ENCODE results near the gene GBX2.

- TF ChIP-seq ESRRA (CRISPR knock-in tag; IDR thresholded peaks at IDR 0.05; ENCODE audit: borderline replicate concordance) (no peak), MAX (CRISPR knock-in tag; IDR thresholded peaks at IDR 0.05) (no peak), CTCF (IDR thresholded peaks at IDR 0.05) (no peak), E2F1 (CRISPR knock-in tag; IDR thresholded peaks at IDR 0.05) (no peak), E2F4 (CRISPR knock-in tag; IDR thresholded peaks at IDR 0.05; ENCODE audit: borderline replicate concordance, low read depth) (no peak), KAT7 (CRISPR knock-in tag; IDR thresholded peaks at IDR 0.05; ENCODE audit: borderline replicate concordance) (no peak), NR2C2 (CRISPR knock-in tag; IDR thresholded peaks at IDR 0.05) (no peak), CREM (CRISPR knock-in tag; IDR thresholded peaks at IDR 0.05) (no peak), ZNF232 (CRISPR knock-in tag; IDR thresholded peaks at IDR 0.05) (no peak), ATF2 (CRISPR knock-in tag; IDR thresholded peaks at IDR 0.05; ENCODE audit: borderline replicate concordance, low read depth) (no peak), FOXK1 (CRISPR knock-in tag; IDR thresholded peaks at IDR 0.05) (no peak)
Measured at GRCh38 chr2:236131073-236131692, 37.0 kb downstream of the GBX2 start.

All from WTC11 (cell line).